ENCODE results near the gene ABHD2. TPM values are rescaled to one million over a fixed set of nuclear protein-coding genes. Genes with fewer than 3 reads are reported as not detected.
"Not testable (repeated sequence)": the region's sequence is repeated elsewhere in the genome, so short reads cannot be mapped to it uniquely, and the experiment has no call there.

The ABHD2 gene
- total RNA-seq, 1 donor from 2014 or later = 202 TPM

DNA sequence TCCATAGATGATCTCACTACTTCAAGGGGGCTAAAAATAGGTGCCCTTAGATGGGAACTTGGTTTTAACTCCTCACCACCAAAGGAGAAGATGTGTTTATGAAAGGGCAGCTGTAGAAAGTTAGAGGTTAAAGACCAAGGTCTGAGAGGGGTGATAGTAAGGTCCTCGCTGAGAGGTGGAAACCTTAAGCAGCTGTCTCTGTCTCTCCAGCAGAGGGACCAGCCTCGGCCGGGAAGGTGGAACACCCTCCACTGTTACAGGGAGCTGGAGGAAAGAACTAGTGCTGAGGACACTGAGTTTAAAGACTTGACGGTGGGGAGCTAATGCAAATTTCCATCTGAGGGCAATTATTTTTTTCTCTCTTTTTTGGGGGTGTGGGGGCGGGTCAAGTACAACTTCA, 142.0 kb downstream of the ABHD2 start:
- no peaks in the 10 kb centered on the region for H3K27me3 ChIP-seq (ENCODE audit: low read depth)
- H3K27ac ChIP-seq = no peak overlapping the region
- no peaks in the 10 kb centered on the region for H3K4me1 ChIP-seq
- H3K36me3 ChIP-seq = no peaks in the 10 kb centered on the region
- TF ChIP-seq, protein P1, sequence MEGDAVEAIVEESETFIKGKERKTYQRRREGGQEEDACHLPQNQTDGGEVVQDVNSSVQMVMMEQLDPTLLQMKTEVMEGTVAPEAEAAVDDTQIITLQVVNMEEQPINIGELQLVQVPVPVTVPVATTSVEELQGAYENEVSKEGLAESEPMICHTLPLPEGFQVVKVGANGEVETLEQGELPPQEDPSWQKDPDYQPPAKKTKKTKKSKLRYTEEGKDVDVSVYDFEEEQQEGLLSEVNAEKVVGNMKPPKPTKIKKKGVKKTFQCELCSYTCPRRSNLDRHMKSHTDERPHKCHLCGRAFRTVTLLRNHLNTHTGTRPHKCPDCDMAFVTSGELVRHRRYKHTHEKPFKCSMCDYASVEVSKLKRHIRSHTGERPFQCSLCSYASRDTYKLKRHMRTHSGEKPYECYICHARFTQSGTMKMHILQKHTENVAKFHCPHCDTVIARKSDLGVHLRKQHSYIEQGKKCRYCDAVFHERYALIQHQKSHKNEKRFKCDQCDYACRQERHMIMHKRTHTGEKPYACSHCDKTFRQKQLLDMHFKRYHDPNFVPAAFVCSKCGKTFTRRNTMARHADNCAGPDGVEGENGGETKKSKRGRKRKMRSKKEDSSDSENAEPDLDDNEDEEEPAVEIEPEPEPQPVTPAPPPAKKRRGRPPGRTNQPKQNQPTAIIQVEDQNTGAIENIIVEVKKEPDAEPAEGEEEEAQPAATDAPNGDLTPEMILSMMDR (IDR thresholded peaks at IDR 0.05) = no peak
- DNase-seq (no peak), ATAC-seq (no peak)
- H3K9me3 ChIP-seq = no peaks in the 10 kb centered on the region
- intact Hi-C loops (cut with DNase I) = no loop called here
- H3K4me3 ChIP-seq = no peak overlapping the region

DNA sequence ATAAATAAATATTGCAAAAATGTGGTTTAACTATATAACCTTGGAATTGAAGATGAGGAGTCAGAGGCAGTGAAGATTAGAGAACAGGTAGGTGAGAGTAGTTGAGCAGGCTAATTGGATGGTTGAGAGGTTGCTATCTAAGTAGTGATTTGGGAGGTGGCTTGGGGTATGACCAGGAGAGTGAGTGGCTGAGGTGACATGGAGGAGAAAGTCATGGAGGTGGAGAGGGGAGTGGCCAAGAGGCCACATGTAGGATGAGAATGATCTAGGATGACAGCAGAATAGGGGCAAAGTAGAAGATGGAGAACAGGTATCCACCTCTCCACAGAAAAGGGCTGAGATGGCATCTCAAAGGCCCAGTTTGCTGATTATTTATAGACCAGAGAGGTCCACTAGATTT, 143.6 kb downstream of the ABHD2 start:
- TF ChIP-seq, protein P1 (IDR thresholded peaks at IDR 0.05) = no peak
- intact Hi-C loops (cut with DNase I) = no loop called here
- DNase-seq = no peak
- H3K4me3 ChIP-seq = no peak overlapping the region
- no peaks in the 10 kb centered on the region for H3K27me3 ChIP-seq (ENCODE audit: low read depth)
- H3K4me1 ChIP-seq = no peaks in the 10 kb centered on the region
- no peak for ATAC-seq
- H3K36me3 ChIP-seq = no peaks in the 10 kb centered on the region
- H3K9me3 ChIP-seq = no peaks in the 10 kb centered on the region
- H3K27ac ChIP-seq = no peak overlapping the region

DNA sequence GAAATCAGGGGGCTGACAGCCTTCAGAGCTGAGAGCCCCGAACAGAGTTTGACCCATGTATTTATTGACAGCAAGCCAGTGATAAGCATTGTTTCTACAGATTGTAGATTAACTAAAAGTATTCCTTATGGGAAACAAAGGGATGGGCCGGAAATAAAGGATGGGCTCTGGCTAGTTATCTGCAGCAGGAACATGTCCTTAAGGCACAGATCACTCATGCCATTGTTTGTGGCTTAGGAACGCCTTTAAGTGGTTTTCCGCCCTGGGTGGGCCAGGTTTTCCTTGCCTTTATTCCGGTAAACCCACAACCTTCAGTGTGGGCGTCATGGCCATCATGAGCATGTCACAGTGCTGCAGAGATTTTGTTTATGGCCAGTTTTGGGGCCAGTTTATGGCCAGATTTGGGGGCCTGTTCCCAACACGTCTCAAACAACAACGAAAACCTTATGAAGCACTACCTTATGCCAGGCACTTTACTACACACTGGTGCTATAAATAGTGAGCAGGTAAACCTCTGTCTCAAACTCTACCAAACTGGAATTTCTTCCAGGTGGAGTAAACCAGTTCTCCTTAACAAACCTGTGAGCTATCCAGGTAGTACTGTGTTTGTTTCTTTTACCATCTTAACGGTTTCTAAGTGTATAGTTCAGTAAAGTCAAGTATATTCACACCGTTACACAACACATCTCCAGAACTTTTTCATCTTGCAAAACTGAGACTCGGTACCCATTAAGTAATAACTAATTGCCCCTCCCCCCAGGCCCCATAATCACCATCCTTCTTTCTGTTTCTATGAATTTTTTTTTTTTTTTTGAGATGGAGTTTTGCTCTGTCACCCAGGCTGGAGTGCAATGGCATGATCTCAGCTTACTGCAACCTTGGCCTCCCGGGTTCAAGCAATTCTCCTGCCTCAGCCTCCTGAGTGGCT, 151.9 kb downstream of the ABHD2 start:
- intact Hi-C loops (cut with DNase I); H3K27me3 ChIP-seq (ENCODE audit: low read depth); H3K27ac ChIP-seq; DNase-seq; H3K36me3 ChIP-seq; H3K9me3 ChIP-seq; H3K4me1 ChIP-seq; H3K4me3 ChIP-seq: not testable (repeated sequence)
- ATAC-seq = peak; percentile 21 to 76

DNA sequence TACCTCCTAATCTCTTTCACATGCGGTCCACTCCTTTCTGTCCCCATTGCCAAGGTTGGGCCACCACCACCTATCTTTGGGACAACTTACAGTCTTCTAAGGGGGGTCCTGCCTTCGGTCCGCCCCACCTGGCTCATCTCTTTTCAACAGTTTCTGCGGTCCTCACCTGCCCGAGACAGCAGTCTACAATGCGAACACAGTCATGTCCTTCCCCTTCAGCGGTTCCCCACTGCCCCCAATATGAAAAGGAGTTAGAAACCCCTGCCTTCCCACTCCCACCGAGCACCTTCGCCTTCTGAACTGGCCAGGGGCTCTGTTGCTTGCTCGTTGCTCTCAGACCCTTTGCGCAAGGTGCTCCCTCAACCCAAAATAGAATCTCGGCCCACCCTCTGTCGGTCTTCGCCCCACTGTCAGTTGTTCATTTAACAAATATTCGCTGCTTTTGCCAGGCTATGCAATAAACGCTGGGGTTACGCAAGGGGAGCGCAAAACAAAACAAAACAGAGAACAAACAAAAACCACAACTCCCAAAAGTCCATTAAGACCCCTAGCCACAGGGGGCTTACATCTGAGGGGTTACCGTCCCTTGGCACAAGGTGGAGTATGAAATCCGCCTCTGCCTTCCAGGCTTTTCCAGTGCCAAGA, 154.9 kb downstream of the ABHD2 start:
- DNase-seq (no peak), ATAC-seq (peak in 1 of 2 donors; percentile 19)
- Histone ChIP-seq H3K36me3 (no peaks in the 10 kb centered on the region), H3K9me3 (no peaks in the 10 kb centered on the region), H3K27me3 (ENCODE audit: low read depth) (no peaks in the 10 kb centered on the region), H3K4me3 (peak overlapping the region; percentile 87), H3K27ac (peak overlapping the region; percentile 67), H3K4me1 (peaks cover 10% of the 10 kb centered on the region)
- TF ChIP-seq, protein P1 (IDR thresholded peaks at IDR 0.05) = no peak
- intact Hi-C loops (cut with DNase I) = no loop called here

DNA sequence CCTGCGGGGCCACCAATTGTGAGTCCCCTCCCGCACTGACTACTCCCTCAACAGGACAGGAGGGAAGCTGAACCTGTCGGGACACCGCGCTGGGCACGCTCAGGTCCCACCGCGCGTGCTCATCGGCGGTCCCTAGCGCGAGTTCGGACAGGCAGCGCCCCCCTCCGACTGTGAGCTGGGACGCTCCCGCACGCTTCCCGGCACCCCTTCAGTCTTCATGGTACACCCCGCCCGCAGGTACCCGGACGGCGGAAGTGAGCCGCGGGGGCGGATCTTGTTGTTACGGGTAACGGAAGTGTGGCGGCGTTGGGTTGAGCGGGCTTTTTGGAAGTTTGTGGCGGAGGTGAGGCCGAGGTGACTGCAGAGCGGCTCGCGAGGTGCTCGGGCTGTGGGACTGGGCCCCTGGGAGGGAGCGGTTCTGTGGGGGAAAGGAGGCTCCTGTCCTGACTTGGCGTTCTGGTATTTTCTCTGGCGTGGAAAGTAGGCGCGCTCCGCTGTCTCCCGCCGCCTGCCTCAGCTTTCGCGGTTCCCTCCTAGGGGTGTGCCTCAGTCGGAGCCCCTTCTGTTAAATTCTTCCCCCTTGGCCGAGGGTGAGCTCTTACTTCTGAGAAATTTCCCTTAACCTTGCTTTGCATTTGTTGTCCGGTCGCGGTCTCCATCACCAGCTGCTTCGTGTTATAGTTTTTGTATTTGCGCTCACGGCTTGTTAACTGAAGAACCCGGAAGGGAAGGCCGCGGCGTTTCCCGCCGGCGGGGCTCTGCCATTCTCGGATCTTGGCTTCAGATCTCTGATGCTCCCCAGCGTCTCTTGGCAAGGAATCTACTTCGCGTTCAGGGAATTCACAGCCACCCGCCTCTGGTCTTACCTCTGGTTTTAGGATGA, 155.7 kb downstream of the ABHD2 start, which contains the start of gene FANCI:
FANCI (plus strand) TSS at position 289 of the 883 bp plus-strand sequence. CDS start 3,669 bp downstream, outside the sequence.
- Histone ChIP-seq H3K9me3 (no peaks in the 10 kb centered on the region), H3K4me3 (peak within 1 kb of the TSS; percentile 87), H3K4me1 (peaks cover 10% of the 10 kb centered on the region), H3K27ac (peak within 1 kb of the TSS; percentile 67), H3K27me3 (ENCODE audit: low read depth) (no peaks in the 10 kb centered on the region), H3K36me3 (no peaks in the 10 kb centered on the region)
- peak; percentile 98 for DNase-seq
- TF ChIP-seq, protein P1 (IDR thresholded peaks at IDR 0.05) = peak; percentile 53
- intact Hi-C loops (cut with DNase I) = no loop called here
- peak; percentile 99 for ATAC-seq
